ENCODE data around the gene PLCXD3.

- TF ChIP-seq, protein P1, sequence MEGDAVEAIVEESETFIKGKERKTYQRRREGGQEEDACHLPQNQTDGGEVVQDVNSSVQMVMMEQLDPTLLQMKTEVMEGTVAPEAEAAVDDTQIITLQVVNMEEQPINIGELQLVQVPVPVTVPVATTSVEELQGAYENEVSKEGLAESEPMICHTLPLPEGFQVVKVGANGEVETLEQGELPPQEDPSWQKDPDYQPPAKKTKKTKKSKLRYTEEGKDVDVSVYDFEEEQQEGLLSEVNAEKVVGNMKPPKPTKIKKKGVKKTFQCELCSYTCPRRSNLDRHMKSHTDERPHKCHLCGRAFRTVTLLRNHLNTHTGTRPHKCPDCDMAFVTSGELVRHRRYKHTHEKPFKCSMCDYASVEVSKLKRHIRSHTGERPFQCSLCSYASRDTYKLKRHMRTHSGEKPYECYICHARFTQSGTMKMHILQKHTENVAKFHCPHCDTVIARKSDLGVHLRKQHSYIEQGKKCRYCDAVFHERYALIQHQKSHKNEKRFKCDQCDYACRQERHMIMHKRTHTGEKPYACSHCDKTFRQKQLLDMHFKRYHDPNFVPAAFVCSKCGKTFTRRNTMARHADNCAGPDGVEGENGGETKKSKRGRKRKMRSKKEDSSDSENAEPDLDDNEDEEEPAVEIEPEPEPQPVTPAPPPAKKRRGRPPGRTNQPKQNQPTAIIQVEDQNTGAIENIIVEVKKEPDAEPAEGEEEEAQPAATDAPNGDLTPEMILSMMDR (optimal IDR thresholded peaks at IDR 0.05 in 1 of 3, IDR thresholded peaks at IDR 0.05 in 1 of 3, conservative IDR thresholded peaks at IDR 0.05 in 1 of 3; ENCODE audit: extremely low read depth in 1 of 3, insufficient read depth in 2 of 3, low read length in 3 of 3) = no peak
- no peak for TF ChIP-seq EZH2 (IDR thresholded peaks at IDR 0.05; ENCODE audit: low read length)
These were observed 814 bp downstream of the PLCXD3 start for GRCh38 chr5:41509399-41510175.
